ENCODE results near the gene KLRC3. TPM values are rescaled to one million over a fixed set of nuclear protein-coding genes. Genes with fewer than 3 reads are reported as not detected.
A peak's percentile ranks its signal among the peaks of the same experiment; 100 is the strongest.
"Not testable (repeated sequence)": the region's sequence is repeated elsewhere in the genome, so short reads cannot be mapped to it uniquely, and the experiment has no call there.

The KLRC3 gene
- total RNA-seq (2013; cell fraction: nucleolus; rRNA removed): not detected in 2 replicates
- total RNA-seq (2014; rRNA removed) (0.60 TPM in 1 of 2 replicates, not detected in the other), total RNA-seq (2014; rRNA removed; fragmentation: Illumina TruSeq; extraction: Trizol) (0.22 TPM in 1 of 2 replicates, not detected in the other), total RNA-seq (2021) (not detected in 2 replicates), polyA plus RNA-seq (2011; rRNA removed) (not detected in 2 replicates), polyA plus RNA-seq (2014; fragmentation: Illumina TruSeq; extraction: Trizol) (0.09 TPM in 1 of 2 replicates, not detected in the other), polyA plus RNA-seq (2014; fragmentation: Nextera tagmentation; extraction: Ambion mirVana) (under 1 TPM in 1 of 2 experiments, not detected in 1; 0.09 TPM), polyA plus RNA-seq (2014; rRNA removed) (not detected in 2 replicates), polyA plus RNA-seq (2016; fragmentation: Nextera tagmentation; extraction: Ambion mirVana) (not detected), polyA minus RNA-seq (2011; rRNA and poly(A)+ RNA removed) (not detected in 2 replicates), Bru-seq, nascent RNA (percentile 23 among the genes with signal in this experiment), BruChase-seq, experiment 1, labeled RNA remaining after a 6-hour chase (not detected), BruChase-seq, experiment 2, labeled RNA remaining after a 2-hour chase (percentile 23 among the genes with signal in this experiment)
- not detected for polyA plus RNA-seq (2011; ENCODE audit: low read depth)
- not detected in 2 replicates for polyA plus RNA-seq (2011; cell fraction: cytosol; rRNA removed)
- not detected in 2 replicates for polyA plus RNA-seq (2011; cell fraction: nucleus; rRNA removed)
- polyA plus RNA-seq (2012): not detected in 2 replicates
- polyA minus RNA-seq (2011; cell fraction: cytosol; rRNA and poly(A)+ RNA removed): not detected in 2 replicates
- not detected in 2 replicates for polyA minus RNA-seq (2011; cell fraction: nucleus; rRNA and poly(A)+ RNA removed)
- long read RNA-seq, experiment 1: 0 reads
- long read RNA-seq, experiment 2, partial matches to known transcripts: 0 of 1 reads
- long read RNA-seq, experiment 2, other reads (novel, unspliced or antisense): 1 of 1 reads

- SMC1A ChIA-PET (ENCODE audit: uncharacterized antibody, unreplicated experiment); in situ Hi-C loops (cut with MboI); DNase-seq (ENCODE audit: low read depth, low spot score); BruUV-seq (replicated peaks); H3K36me3 ChIP-seq (ENCODE audit: control insufficient read depth in 2 of 2, insufficient read depth in 2 of 2, low read length in 1 of 2); H3K4me2 ChIP-seq (ENCODE audit: control insufficient read depth, insufficient read depth); H3K27ac ChIP-seq (ENCODE audit: control insufficient read depth, insufficient read depth); H2AFZ ChIP-seq (ENCODE audit: control insufficient read depth, low read depth, low read length); H3K9ac ChIP-seq (ENCODE audit: control insufficient read depth, insufficient read depth, low read length); RAD21 ChIA-PET (ENCODE audit: unreplicated experiment); intact Hi-C loops (cut with micrococcal nuclease; ENCODE audit: unreplicated experiment); H4K20me1 ChIP-seq (ENCODE audit: control insufficient read depth, insufficient read depth); H3K9me3 ChIP-seq (replicated peaks; ENCODE audit: control insufficient read depth, insufficient read depth, low read length); H3K79me2 ChIP-seq (ENCODE audit: control insufficient read depth, insufficient read depth, low read length); H3K4me3 ChIP-seq; H3K27me3 ChIP-seq (replicated peaks in 1 of 2; ENCODE audit: control insufficient read depth in 2 of 2, insufficient read depth in 2 of 2, low read length in 1 of 2); H3K4me1 ChIP-seq (ENCODE audit: control insufficient read depth, insufficient read depth, low read length); POLR2A ChIA-PET; FAIRE-seq; CTCF ChIA-PET: not testable (repeated sequence)
- TF ChIP-seq JUNB (IDR thresholded peaks at IDR 0.05): peak; percentile 38; the same call in 1 of the 2 replicates
- peak; percentile 48; the same call in 1 of the 3 replicates for ATAC-seq
- WGBS (ENCODE audit: insufficient coverage, insufficient replicate concordance, low lambda C conversion rate, missing lambda C conversion rate): 5% methylated on average over 1 of the region's 1 CpG
Measured at GRCh38 chr12:10420334-10420733, at the start of gene KLRC3. TSS of gene KLRC3 (minus strand) at chr12:10420595. CDS start at chr12:10420550, 45 bp downstream.

GRCh38 chr12:10469701-10470100 is 49.3 kb upstream of the KLRC3 start:
- no peaks in the 10 kb centered on the region for H3K27me3 ChIP-seq (replicated peaks in 1 of 2; ENCODE audit: control insufficient read depth in 2 of 2, insufficient read depth in 2 of 2, low read length in 1 of 2)
- H3K27ac ChIP-seq (ENCODE audit: control insufficient read depth, insufficient read depth): no peak overlapping the region
- H3K4me1 ChIP-seq (ENCODE audit: control insufficient read depth, insufficient read depth, low read length): no peaks in the 10 kb centered on the region
- no peak overlapping the region for H3K9ac ChIP-seq (ENCODE audit: control insufficient read depth, insufficient read depth, low read length)
- ChIA-PET POLR2A (no interaction called here), SMC1A (ENCODE audit: uncharacterized antibody, unreplicated experiment) (no interaction called here), RAD21 (ENCODE audit: unreplicated experiment) (no interaction called here), CTCF (no interaction called here)
- no peak overlapping the region for H3K4me3 ChIP-seq
- FAIRE-seq: no peak
- H3K36me3 ChIP-seq (ENCODE audit: control insufficient read depth in 2 of 2, insufficient read depth in 2 of 2, low read length in 1 of 2): no peaks in the 10 kb centered on the region
- H4K20me1 ChIP-seq (ENCODE audit: control insufficient read depth, insufficient read depth): no peaks in the 10 kb centered on the region
- peak; percentile 50 for ATAC-seq
- H3K79me2 ChIP-seq (ENCODE audit: control insufficient read depth, insufficient read depth, low read length): no peaks in the 10 kb centered on the region
- DNase-seq (ENCODE audit: low read depth, low spot score): no peak
- BruUV-seq (replicated peaks): no TSS peak
- no peak overlapping the region for H3K4me2 ChIP-seq (ENCODE audit: control insufficient read depth, insufficient read depth)
- no peak overlapping the region for H2AFZ ChIP-seq (ENCODE audit: control insufficient read depth, low read depth, low read length)
- 5% methylated on average over 1 of the region's 1 CpG for WGBS (ENCODE audit: insufficient coverage, insufficient replicate concordance, low lambda C conversion rate, missing lambda C conversion rate)
- no peaks in the 10 kb centered on the region; the same call in 2 of the 3 replicates for H3K9me3 ChIP-seq (replicated peaks; ENCODE audit: control insufficient read depth, insufficient read depth, low read length)
- intact Hi-C loops (cut with micrococcal nuclease; ENCODE audit: unreplicated experiment) (no loop called here), in situ Hi-C loops (cut with MboI) (no loop called here)
- no peak for TF ChIP-seq JUND (IDR thresholded peaks at IDR 0.05; ENCODE audit: low read depth, low read length)
- no peak for TF ChIP-seq ZBTB4 (CRISPR knock-in tag; IDR thresholded peaks at IDR 0.05)
- no peak for TF ChIP-seq IRF5 (IDR thresholded peaks at IDR 0.05; ENCODE audit: borderline replicate concordance)
- TF ChIP-seq MEF2B (IDR thresholded peaks at IDR 0.05; ENCODE audit: partially characterized antibody, poor library complexity, severe bottlenecking): peak; percentile 58
- TF ChIP-seq NFIC (IDR thresholded peaks at IDR 0.05; ENCODE audit: low read depth, low read length): no peak
- TF ChIP-seq RAD21 (IDR thresholded peaks at IDR 0.05; ENCODE audit: insufficient read depth, low read depth, low read length): no peak
- TF ChIP-seq PAX5 (IDR thresholded peaks at IDR 0.05; ENCODE audit: borderline replicate concordance, low read depth, low read length): no peak
